ENCODE data around the gene CMTM7. TPM values are rescaled to one million over a fixed set of nuclear protein-coding genes. Genes with fewer than 3 reads are reported as not detected.

CMTM7 gene
- total RNA-seq, 1 donor from 2014 or later: 5.0 TPM

GRCh38 chr3:32498252-32498651 lies 106.6 kb downstream of the CMTM7 start:
- ATAC-seq (no peak), DNase-seq (ENCODE audit: missing footprints) (no peak)
- intact Hi-C loops (cut with DNase I): no loop called here

- ATAC-seq (no peak), DNase-seq (ENCODE audit: missing footprints) (no peak)
- intact Hi-C loops (cut with DNase I): no loop called here
These were observed 107.3 kb downstream of the CMTM7 start for GRCh38 chr3:32498992-32499391.

- DNase-seq (ENCODE audit: missing footprints) (no peak), ATAC-seq (no peak)
- intact Hi-C loops (cut with DNase I): no loop called here
These were observed 107.9 kb downstream of the CMTM7 start for GRCh38 chr3:32499585-32499984.

DNA sequence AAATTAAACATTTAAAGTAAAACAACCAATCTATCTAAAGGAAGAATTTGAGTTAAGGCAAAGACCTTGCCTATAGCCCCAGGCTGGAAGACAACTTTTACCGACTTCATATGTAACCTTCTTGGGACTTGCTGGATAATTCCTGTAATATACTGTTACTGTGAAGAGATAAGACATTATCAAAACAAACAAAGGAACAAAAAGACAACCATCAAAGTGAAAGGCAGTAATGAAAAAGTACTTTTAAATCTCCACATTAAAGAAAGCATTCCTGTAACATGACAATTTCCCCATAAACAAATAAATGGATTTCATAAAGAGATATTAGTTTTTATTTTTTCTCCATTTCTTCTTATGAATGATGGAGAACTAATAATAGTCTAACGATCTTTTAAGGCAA lies 108.6 kb downstream of the CMTM7 start:
- ATAC-seq (no peak), DNase-seq (ENCODE audit: missing footprints) (no peak)
- intact Hi-C loops (cut with DNase I): loop anchor here (5.0 kb wide), 1 partner anchor 72 kb away; the partner anchor contains the start of gene DYNC1LI1

GRCh38 chr3:32500880-32501782 lies 109.5 kb downstream of the CMTM7 start:
- ATAC-seq: no peak
- peak; percentile 72 for DNase-seq (ENCODE audit: missing footprints)
- intact Hi-C loops (cut with DNase I): loop anchor here (5.0 kb wide), 1 partner anchor 71 kb away; the partner anchor contains the start of gene DYNC1LI1

- no peak for DNase-seq (ENCODE audit: missing footprints)
- intact Hi-C loops (cut with DNase I): loop anchor here (5.0 kb wide), 1 partner anchor 71 kb away; the partner anchor contains the start of gene DYNC1LI1
- ATAC-seq: no peak
These were observed 110.1 kb downstream of the CMTM7 start for GRCh38 chr3:32501783-32502117.

- intact Hi-C loops (cut with DNase I): loop anchor here (5.0 kb wide), 1 partner anchor 70 kb away; the partner anchor contains the start of gene DYNC1LI1
- DNase-seq (ENCODE audit: missing footprints) (peak; percentile 92), ATAC-seq (peak; percentile 96)
These were observed 110.7 kb downstream of the CMTM7 start, which contains the start of gene CMTM6 for GRCh38 chr3:32502118-32502945. TSS of gene CMTM6 (minus strand) at chr3:32502852. CDS start at chr3:32502745, 107 bp downstream.

- intact Hi-C loops (cut with DNase I): loop anchor here (5.0 kb wide), 1 partner anchor 69 kb away; the partner anchor contains the start of gene DYNC1LI1
- ATAC-seq: no peak
- DNase-seq (ENCODE audit: missing footprints): no peak
These were observed 111.3 kb downstream of the CMTM7 start for GRCh38 chr3:32502946-32503286.

Other genes starting within 250 kb of the CMTM7 start
- gene CMTM8, start 153.2 kb upstream of the CMTM7 start, total RNA-seq: 6.3 TPM
- gene CMTM6, start 111.0 kb downstream of the CMTM7 start, total RNA-seq: 11.3 TPM
- gene DYNC1LI1, start 179.0 kb downstream of the CMTM7 start, total RNA-seq: 53.6 TPM

Data from Right ventricle myocardium inferior (tissue), 1 donor.